ENCODE data around the gene DIAPH2.

The DIAPH2 gene

DNA sequence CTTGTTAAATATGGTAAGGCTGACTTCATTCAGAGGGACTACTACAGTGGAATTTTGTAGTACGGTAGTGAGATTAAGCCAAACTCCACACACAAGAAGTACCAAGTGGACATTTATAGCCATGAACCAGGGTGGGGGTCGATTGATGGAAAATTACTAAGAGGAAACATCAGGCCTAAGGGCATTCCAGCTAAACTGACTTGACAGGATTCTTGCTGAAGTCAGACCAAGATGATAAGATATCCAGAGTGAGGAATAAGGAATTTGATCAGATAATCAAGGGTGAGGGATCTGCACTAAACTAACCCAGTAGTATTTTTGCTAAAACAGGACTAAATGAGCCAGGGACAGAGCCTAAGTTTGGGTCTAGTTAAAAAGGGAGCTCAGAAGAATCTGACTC lies 796.6 kb downstream of the DIAPH2 start:
- H4K20me1 ChIP-seq, result peaks cover 5% of the 10 kb centered on the region; the same call in 1 of the 2 replicates
- no peak overlapping the region for H3K4me2 ChIP-seq
- no peak overlapping the region for H3K27ac ChIP-seq
- no peaks in the 10 kb centered on the region for H3K4me1 ChIP-seq
- H3K4me3 ChIP-seq, result no peak overlapping the region
- H3K27me3 ChIP-seq, result peaks cover 74% of the 10 kb centered on the region
- no peaks in the 10 kb centered on the region for H3K36me3 ChIP-seq
- TF ChIP-seq Cebpa-rat (IDR thresholded peaks at IDR 0.05), result no peak
- no peaks in the 10 kb centered on the region for H3K9me3 ChIP-seq
- H3K9ac ChIP-seq, result no peak overlapping the region

DNA sequence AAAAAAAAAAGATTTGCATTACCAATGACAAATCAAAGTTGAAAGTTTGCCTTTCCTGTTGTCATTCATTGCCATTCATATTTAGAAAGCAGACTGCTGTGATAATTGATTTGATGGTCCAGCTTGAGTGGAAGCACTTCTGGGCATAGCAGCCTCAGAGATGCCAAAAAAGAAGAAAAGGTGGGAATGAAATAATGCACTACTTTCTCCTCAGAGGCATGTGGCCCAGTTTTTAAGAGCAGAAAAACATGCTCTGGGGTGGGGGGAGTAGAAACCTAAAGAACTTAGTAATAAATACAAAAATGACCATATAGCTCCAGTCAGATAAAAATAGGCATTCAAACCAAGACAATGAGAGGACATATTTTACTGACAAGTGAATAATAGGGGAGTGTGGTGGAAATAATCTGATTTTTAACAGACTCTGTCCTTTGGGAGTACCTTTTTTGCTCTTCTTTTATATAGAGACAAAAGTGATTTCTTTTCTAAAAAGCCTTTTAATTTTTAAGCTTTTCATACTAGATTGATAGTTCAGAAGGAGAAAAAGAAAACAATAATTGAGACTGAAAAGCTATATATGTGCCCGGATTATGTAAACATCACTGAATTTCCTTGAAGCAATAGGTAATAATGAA lies 798.1 kb downstream of the DIAPH2 start:
- no peak overlapping the region for H3K4me3 ChIP-seq
- no peak overlapping the region for H3K9ac ChIP-seq
- TF ChIP-seq Cebpa-rat (IDR thresholded peaks at IDR 0.05), result no peak
- no peaks in the 10 kb centered on the region for H3K36me3 ChIP-seq
- no peak overlapping the region for H3K4me2 ChIP-seq
- H4K20me1 ChIP-seq, result peaks cover 5% of the 10 kb centered on the region; the same call in 1 of the 2 replicates
- no peaks in the 10 kb centered on the region for H3K9me3 ChIP-seq
- peaks cover 84% of the 10 kb centered on the region for H3K27me3 ChIP-seq
- H3K27ac ChIP-seq, result no peak overlapping the region
- no peaks in the 10 kb centered on the region for H3K4me1 ChIP-seq

DNA sequence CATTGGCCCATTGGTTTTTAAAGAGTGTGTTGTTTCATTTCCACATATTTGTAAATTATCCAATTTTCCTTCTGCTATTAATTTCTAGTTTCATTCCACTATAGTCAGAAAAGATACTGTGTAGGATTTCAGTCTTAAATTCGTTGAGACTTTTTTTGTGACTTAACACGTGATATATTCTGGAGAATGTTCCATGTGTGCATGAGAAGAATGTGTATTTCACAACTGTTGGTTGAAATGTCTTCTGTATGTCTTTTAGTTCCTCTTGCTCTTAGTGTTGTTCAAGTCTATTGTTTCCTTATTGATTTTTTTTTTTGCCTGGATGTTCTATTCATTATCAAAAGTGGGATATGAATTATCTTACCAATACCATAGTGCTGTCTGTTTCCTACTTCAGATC lies 806.0 kb downstream of the DIAPH2 start:
- no peaks in the 10 kb centered on the region for H3K9me3 ChIP-seq
- H4K20me1 ChIP-seq, result no peaks in the 10 kb centered on the region
- no peak overlapping the region for H3K9ac ChIP-seq
- H3K36me3 ChIP-seq, result no peaks in the 10 kb centered on the region
- H3K4me1 ChIP-seq, result no peaks in the 10 kb centered on the region
- no peak for TF ChIP-seq Cebpa-rat (IDR thresholded peaks at IDR 0.05)
- H3K4me3 ChIP-seq, result no peak overlapping the region
- no peak overlapping the region for H3K4me2 ChIP-seq
- H3K27ac ChIP-seq, result no peak overlapping the region
- H3K27me3 ChIP-seq, result peaks cover 62% of the 10 kb centered on the region

GRCh38 chrX:97494756-97495372 lies 810.2 kb downstream of the DIAPH2 start:
- H3K27ac ChIP-seq, result no peak overlapping the region
- peaks cover 28% of the 10 kb centered on the region; the same call in 1 of the 2 replicates for H3K27me3 ChIP-seq
- no peak for TF ChIP-seq Cebpa-rat (IDR thresholded peaks at IDR 0.05)
- H3K9ac ChIP-seq, result no peak overlapping the region
- H3K36me3 ChIP-seq, result no peaks in the 10 kb centered on the region
- H3K4me2 ChIP-seq, result no peak overlapping the region
- H4K20me1 ChIP-seq, result no peaks in the 10 kb centered on the region
- H3K4me1 ChIP-seq, result no peaks in the 10 kb centered on the region
- no peaks in the 10 kb centered on the region for H3K9me3 ChIP-seq
- no peak overlapping the region for H3K4me3 ChIP-seq

GRCh38 chrX:97498093-97498492 lies 813.5 kb downstream of the DIAPH2 start:
- Histone ChIP-seq H4K20me1 (no peaks in the 10 kb centered on the region), H3K27ac (no peak overlapping the region), H3K27me3 (peaks cover 22% of the 10 kb centered on the region), H3K9ac (no peak overlapping the region), H3K4me3 (no peak overlapping the region), H3K4me1 (no peaks in the 10 kb centered on the region), H3K36me3 (no peaks in the 10 kb centered on the region), H3K9me3 (no peaks in the 10 kb centered on the region), H3K4me2 (no peak overlapping the region)
- TF ChIP-seq Cebpa-rat (IDR thresholded peaks at IDR 0.05), result no peak

DNA sequence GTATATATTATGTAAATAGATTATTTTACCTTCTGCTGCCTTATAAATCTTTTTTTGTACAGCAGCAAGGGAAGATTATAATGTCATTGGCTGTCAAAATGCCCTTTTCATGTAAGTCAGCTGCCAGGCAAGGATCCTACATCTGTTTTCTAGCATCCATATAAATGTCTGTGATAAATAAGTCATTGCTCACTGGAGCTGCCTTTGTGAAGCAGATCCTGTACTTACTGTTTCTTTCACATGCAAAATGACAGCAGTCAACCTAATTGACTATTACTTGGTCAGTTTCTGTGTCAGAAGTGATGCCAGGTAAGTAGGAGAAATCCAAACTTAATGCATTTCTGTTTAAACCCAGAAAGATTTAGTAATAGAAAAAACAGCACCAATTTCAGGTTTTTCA lies 819.8 kb downstream of the DIAPH2 start:
- Histone ChIP-seq H3K4me2 (no peak overlapping the region), H3K4me1 (no peaks in the 10 kb centered on the region), H3K36me3 (no peaks in the 10 kb centered on the region), H4K20me1 (no peaks in the 10 kb centered on the region), H3K9me3 (no peaks in the 10 kb centered on the region), H3K27me3 (peaks cover 70% of the 10 kb centered on the region), H3K27ac (no peak overlapping the region), H3K4me3 (no peak overlapping the region), H3K9ac (no peak overlapping the region)
- no peak for TF ChIP-seq Cebpa-rat (IDR thresholded peaks at IDR 0.05)

DNA sequence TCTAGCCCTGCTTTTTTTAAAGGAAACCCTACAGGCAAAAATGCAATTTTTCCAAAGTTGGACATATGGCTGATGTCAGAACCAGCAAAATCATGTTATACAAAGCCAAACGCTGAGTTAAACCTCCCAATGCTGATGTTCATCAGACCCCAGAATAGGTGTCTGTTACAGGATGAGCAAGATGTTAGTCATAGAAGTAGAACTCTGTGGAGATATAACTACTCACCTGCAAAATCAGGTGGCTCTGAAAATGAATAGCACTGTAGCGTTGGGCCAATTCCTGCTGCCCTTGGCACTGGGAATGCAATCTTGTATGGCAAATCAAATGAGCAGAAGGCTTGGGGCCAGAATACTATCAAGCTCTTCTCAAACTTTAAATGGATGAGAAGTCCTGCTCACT lies 833.1 kb downstream of the DIAPH2 start:
- no peak overlapping the region for H3K4me2 ChIP-seq
- H3K36me3 ChIP-seq, result no peaks in the 10 kb centered on the region
- H4K20me1 ChIP-seq, result no peaks in the 10 kb centered on the region
- H3K4me3 ChIP-seq, result no peak overlapping the region
- no peaks in the 10 kb centered on the region for H3K9me3 ChIP-seq
- peaks cover 18% of the 10 kb centered on the region; the same call in 1 of the 2 replicates for H3K27me3 ChIP-seq
- TF ChIP-seq Cebpa-rat (IDR thresholded peaks at IDR 0.05), result no peak
- H3K9ac ChIP-seq, result no peak overlapping the region
- H3K4me1 ChIP-seq, result peaks cover 8% of the 10 kb centered on the region; the same call in 1 of the 2 replicates
- H3K27ac ChIP-seq, result no peak overlapping the region

- no peak overlapping the region for H3K9ac ChIP-seq
- peaks cover 30% of the 10 kb centered on the region; the same call in 1 of the 2 replicates for H3K27me3 ChIP-seq
- TF ChIP-seq Cebpa-rat (IDR thresholded peaks at IDR 0.05), result no peak
Observed at GRCh38 chrX:97522307-97522706, 837.7 kb downstream of the DIAPH2 start.

DNA sequence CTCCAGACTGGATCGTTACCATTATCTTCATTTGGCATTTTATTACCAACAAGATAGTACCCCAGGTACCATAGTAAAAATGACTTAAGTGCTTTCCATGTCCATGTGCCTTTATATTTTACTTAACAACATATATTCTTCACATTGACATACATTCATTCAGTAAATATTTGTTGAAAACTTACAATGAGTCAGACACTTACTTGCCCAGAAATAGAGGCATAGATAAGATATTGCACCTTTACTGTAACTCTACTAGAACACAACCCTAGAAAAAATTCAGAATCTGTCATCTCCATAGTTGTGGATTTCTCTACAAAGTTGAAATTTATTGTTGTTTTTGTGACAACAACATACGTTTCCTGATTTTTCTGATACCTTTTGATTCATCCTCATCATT lies 839.7 kb downstream of the DIAPH2 start:
- Histone ChIP-seq H3K9ac (no peak overlapping the region), H3K27ac (no peak overlapping the region), H4K20me1 (no peaks in the 10 kb centered on the region), H3K36me3 (no peaks in the 10 kb centered on the region), H3K4me3 (no peak overlapping the region), H3K4me1 (peaks cover 24% of the 10 kb centered on the region), H3K27me3 (peaks cover 21% of the 10 kb centered on the region; the same call in 1 of the 2 replicates), H3K9me3 (peaks cover 9% of the 10 kb centered on the region), H3K4me2 (no peak overlapping the region)
- no peak for TF ChIP-seq Cebpa-rat (IDR thresholded peaks at IDR 0.05)

More at GRCh38 chrX:97522307-97522706, 837.7 kb downstream of the DIAPH2 start:
- Histone ChIP-seq H3K9me3 (no peaks in the 10 kb centered on the region; the same call in 1 of the 2 replicates), H3K4me1 (peaks cover 10% of the 10 kb centered on the region; the same call in 1 of the 2 replicates), H3K27ac (no peak overlapping the region), H3K36me3 (no peaks in the 10 kb centered on the region), H3K4me2 (no peak overlapping the region), H4K20me1 (no peaks in the 10 kb centered on the region), H3K4me3 (no peak overlapping the region)

- Histone ChIP-seq H3K36me3 (no peaks in the 10 kb centered on the region), H4K20me1 (no peaks in the 10 kb centered on the region), H3K27me3 (peaks cover 21% of the 10 kb centered on the region; the same call in 1 of the 2 replicates), H3K4me2 (no peak overlapping the region), H3K27ac (no peak overlapping the region), H3K4me1 (peaks cover 28% of the 10 kb centered on the region), H3K9ac (no peak overlapping the region), H3K4me3 (no peak overlapping the region), H3K9me3 (peaks cover 14% of the 10 kb centered on the region)
- no peak for TF ChIP-seq Cebpa-rat (IDR thresholded peaks at IDR 0.05)
Observed at GRCh38 chrX:97524997-97525396, 840.4 kb downstream of the DIAPH2 start.

Data from BLaER1 (cell line).